Suppressor macrophage (primary cell): ENCODE data around the gene ZNF710.

ENCODE experiments used
- DNase-seq, 4 experiments: peaks; one replicate each; pipeline ENCODE4 v3.0.0-alpha.2; 2020 to 2022

The ZNF710 gene

GRCh38 chr15:90038632-90039095 lies 37.5 kb downstream of the ZNF710 start:
- no peak for DNase-seq

GRCh38 chr15:90039996-90040395 lies 38.9 kb downstream of the ZNF710 start:
- peak; percentile 70 to 83 (median 78) for DNase-seq

- peak in 1 of 4 experiments; percentile 44 for DNase-seq
Observed at GRCh38 chr15:90040618-90041017, 39.5 kb downstream of the ZNF710 start.

GRCh38 chr15:90042356-90042755 lies 41.2 kb downstream of the ZNF710 start:
- DNase-seq, result no peak

- peak in 1 of 4 experiments; percentile 2 for DNase-seq
Observed at GRCh38 chr15:90042766-90043529, 41.8 kb downstream of the ZNF710 start.

GRCh38 chr15:90043530-90044010 lies 42.4 kb downstream of the ZNF710 start:
- no peak for DNase-seq

GRCh38 chr15:90044191-90044590 lies 43.1 kb downstream of the ZNF710 start:
- DNase-seq, result no peak

- peak in 2 of 4 experiments; percentile 30 to 46 for DNase-seq
Observed at GRCh38 chr15:90044916-90045371, 43.8 kb downstream of the ZNF710 start.

- no peak for DNase-seq
Observed at GRCh38 chr15:90046289-90046688, 45.2 kb downstream of the ZNF710 start.

GRCh38 chr15:90046911-90047392 lies 45.8 kb downstream of the ZNF710 start:
- peak in 1 of 4 experiments; percentile 18 for DNase-seq

GRCh38 chr15:90047956-90048575 lies 46.9 kb downstream of the ZNF710 start:
- DNase-seq, result peak in 1 of 4 experiments; percentile 44

GRCh38 chr15:90049030-90049429 lies 47.9 kb downstream of the ZNF710 start:
- no peak for DNase-seq

- DNase-seq, result peak in 1 of 4 experiments; percentile 3
Observed at GRCh38 chr15:90049666-90050604, 48.8 kb downstream of the ZNF710 start.

GRCh38 chr15:90051874-90052273 lies 50.8 kb downstream of the ZNF710 start:
- peak in 1 of 4 experiments; percentile 3 for DNase-seq

- peak in 1 of 4 experiments; percentile 5 for DNase-seq
Observed at GRCh38 chr15:90053685-90054466, 52.8 kb downstream of the ZNF710 start.

- DNase-seq, result peak in 1 of 4 experiments; percentile 24
Observed at GRCh38 chr15:90054618-90055097, 53.5 kb downstream of the ZNF710 start.

- no peak for DNase-seq
Observed at GRCh38 chr15:90055182-90055581, 54.1 kb downstream of the ZNF710 start.

- no peak for DNase-seq
Observed at GRCh38 chr15:90056529-90056928, 55.4 kb downstream of the ZNF710 start.

GRCh38 chr15:90058308-90058707 lies 57.2 kb downstream of the ZNF710 start:
- peak; percentile 59 to 78 (median 76) for DNase-seq

- DNase-seq, result peak; percentile 24 to 55 (median 39)
Observed at GRCh38 chr15:90058775-90059174, 57.7 kb downstream of the ZNF710 start.
